HepG2 (cell line): ENCODE data around the gene SH2B2. TPM values are rescaled to one million over a fixed set of nuclear protein-coding genes. Genes with fewer than 3 reads are reported as not detected.

Source experiments
- CAMTA2 ChIP-seq: sonication (generic); formaldehyde crosslinking; IDR thresholded peaks from 2 replicates; pipeline ENCODE4 v1.4.0; 2020; ENCODE audit warnings: mild to moderate bottlenecking, missing genetic modification reagents, borderline replicate concordance
- CBX5 ChIP-seq: sonication (generic); formaldehyde crosslinking; IDR thresholded peaks from 2 replicates; pipeline ENCODE4 v1.4.0; 2020; ENCODE audit warnings: missing genetic modification reagents, borderline replicate concordance
- CCDC6 ChIP-seq: sonication (generic); formaldehyde crosslinking; IDR thresholded peaks from 2 replicates; pipeline ENCODE4 v1.8.1; 2022; ENCODE audit warnings: mild to moderate bottlenecking, missing genetic modification reagents, moderate library complexity
- ETS1 ChIP-seq: sonication (generic); formaldehyde crosslinking; IDR thresholded peaks from 2 replicates; pipeline ENCODE4 v1.4.0; 2020; ENCODE audit warnings: missing genetic modification reagents
- HMGXB3 ChIP-seq: sonication (generic); formaldehyde crosslinking; IDR thresholded peaks from 2 replicates; pipeline ENCODE4 v1.4.0; 2020; ENCODE audit warnings: missing genetic modification reagents, borderline replicate concordance
- HOXA3 ChIP-seq: sonication (generic); formaldehyde crosslinking; IDR thresholded peaks from 2 replicates; pipeline ENCODE4 v1.5.0; 2020; ENCODE audit warnings: missing genetic modification reagents
- MXD1 ChIP-seq: sonication (generic); formaldehyde crosslinking; IDR thresholded peaks from 2 replicates; pipeline ENCODE4 v1.4.0; 2020; ENCODE audit warnings: mild to moderate bottlenecking, missing genetic modification reagents
- MYPOP ChIP-seq: sonication (generic); formaldehyde crosslinking; IDR thresholded peaks from 2 replicates; pipeline ENCODE4 v1.8.1; 2023; ENCODE audit warnings: mild to moderate bottlenecking, moderate library complexity, missing genetic modification reagents
- NFIC ChIP-seq: IDR thresholded peaks from 2 replicates; pipeline ENCODE4 v1.6.1; 2012; ENCODE audit warnings: mild to moderate bottlenecking, low read length, inconsistent platforms
- RFX1 ChIP-seq: fragments of 450-650 bp; IDR thresholded peaks from 2 replicates; pipeline ENCODE4 v1.6.1; 2017
- SOX13 ChIP-seq, 3 experiments: fragments of 450-650 bp in 1 of 3; sonication (generic) in 1 of 3; formaldehyde crosslinking in 1 of 3; IDR thresholded peaks in 2 of 3; conservative IDR thresholded peaks in 1 of 3; 2 replicates each; pipeline versions ENCODE4 v1.5.0 to v1.6.1; 2016 to 2020; ENCODE audit warnings: antibody characterized with exemption in 1 of 3, mild to moderate bottlenecking in 1 of 3, missing compliant biosample characterization in 1 of 3, missing genetic modification reagents in 1 of 3, moderate library complexity in 1 of 3
- TMF1 ChIP-seq: sonication (generic); formaldehyde crosslinking; IDR thresholded peaks from 2 replicates; pipeline ENCODE4 v1.8.1; 2022; ENCODE audit warnings: low read depth, missing genetic modification reagents
- ZNF34 ChIP-seq: sonication (generic); formaldehyde crosslinking; IDR thresholded peaks from 2 replicates; pipeline ENCODE4 v1.4.0; 2020; ENCODE audit warnings: mild to moderate bottlenecking, missing genetic modification reagents, borderline replicate concordance
- ZNF501 ChIP-seq: sonication (generic); formaldehyde crosslinking; IDR thresholded peaks from 2 replicates; pipeline ENCODE4 v1.5.1; 2020; ENCODE audit warnings: mild to moderate bottlenecking, moderate library complexity, missing genetic modification reagents
- ZNF512 ChIP-seq: sonication (generic); formaldehyde crosslinking; IDR thresholded peaks from 2 replicates; pipeline ENCODE4 v1.4.0; 2020; ENCODE audit warnings: mild to moderate bottlenecking, missing genetic modification reagents
- ZNF567 ChIP-seq: sonication (generic); formaldehyde crosslinking; IDR thresholded peaks from 2 replicates; pipeline ENCODE4 v1.8.1; 2023; ENCODE audit warnings: mild to moderate bottlenecking, missing genetic modification reagents, borderline replicate concordance
- ZNF598 ChIP-seq: sonication (generic); formaldehyde crosslinking; IDR thresholded peaks from 2 replicates; pipeline ENCODE4 v1.5.1; 2020; ENCODE audit warnings: mild to moderate bottlenecking, missing genetic modification reagents, borderline replicate concordance
- ZNF605 ChIP-seq: sonication (generic); formaldehyde crosslinking; IDR thresholded peaks from 2 replicates; pipeline ENCODE4 v1.8.0; 2022; ENCODE audit warnings: mild to moderate bottlenecking, missing genetic modification reagents
- ZNF883 ChIP-seq: sonication (generic); formaldehyde crosslinking; IDR thresholded peaks from 2 replicates; pipeline ENCODE4 v1.5.1; 2020; ENCODE audit warnings: mild to moderate bottlenecking, missing genetic modification reagents; ENCODE audit errors: not compliant biosample characterization
- polyA plus RNA-seq, 8 experiments: library from polyadenylated mRNA; depleted of rRNA in 3 of 8; stranded (reverse) in 7 of 8; unstranded in 1 of 8; fragments of >200 nt; fragmentation: Illumina TruSeq in 4 of 8; extraction: Trizol in 4 of 8; gene quantifications; 2 replicates each; pipeline versions ENCODE4 v1.2.1 to v1.2.3, GENCODE V29; 2011 to 2016; ENCODE audit warnings: low read depth in 4 of 8, missing spikeins in 1 of 8, mixed read lengths in 1 of 8; ENCODE audit not compliant: insufficient read depth in 1 of 8
- total RNA-seq, 5 experiments: library from RNA; depleted of rRNA; stranded (reverse); fragments of >200 nt; fragmentation: Illumina TruSeq; extraction: Trizol; gene quantifications; 2 replicates each; pipeline ENCODE4 v1.2.3, GENCODE V29; 2016; ENCODE audit warnings: low read depth in 1 of 5

Gene SH2B2
- total and polyA plus RNA-seq, 2 of the 13 experiments (the other 11 are each of a cell fraction or from before 2014, with no cell fraction given) = 0.46 to 1.3 TPM

DNA sequence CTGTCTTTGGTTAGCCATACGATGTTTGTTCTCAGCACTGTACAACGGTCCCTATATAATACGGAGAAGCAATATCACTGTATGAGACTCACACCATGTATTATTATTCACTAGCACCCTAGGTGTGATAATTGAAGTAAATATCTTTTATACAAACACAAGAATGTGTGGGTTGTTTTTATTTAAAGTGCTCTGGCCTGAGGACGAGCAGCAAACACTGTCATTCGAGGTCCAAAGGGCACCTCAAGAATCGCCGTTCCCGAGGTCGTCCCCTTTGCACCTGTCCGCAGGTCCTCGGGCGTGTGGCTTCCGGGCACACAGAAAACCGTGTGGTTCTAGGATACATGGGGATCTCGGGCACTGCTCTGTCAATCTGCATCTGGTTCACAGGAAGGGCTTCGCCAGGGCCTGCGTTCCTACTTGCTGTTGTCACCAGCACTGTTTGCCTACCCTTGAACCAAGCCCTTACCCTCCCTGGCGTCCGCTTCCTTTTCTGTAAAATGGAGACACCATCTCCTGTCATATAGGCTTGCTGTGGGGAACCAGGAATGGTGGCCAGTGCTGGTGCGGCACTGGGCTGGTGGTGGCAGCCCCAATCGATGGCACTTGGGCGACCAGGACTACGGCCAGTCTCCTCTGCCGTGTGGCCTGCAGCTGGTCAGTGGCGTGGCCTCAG is 28.5 kb upstream of the SH2B2 start (continued):
- TF ChIP-seq HMGXB3 (CRISPR knock-in tag) (peak; percentile 47; the same call in 1 of the 2 replicates), CAMTA2 (no peak), ZNF567 (no peak), CBX5 (CRISPR knock-in tag) (peak; percentile 74; the same call in 1 of the 2 replicates), HOXA3 (CRISPR knock-in tag) (peak; percentile 94), TMF1 (CRISPR knock-in tag) (peak; percentile 27; the same call in 1 of the 2 replicates), SOX13 (IDR thresholded peaks at IDR 0.05) (peak; percentile 28; the same call in 1 of the 2 replicates), SOX13 (CRISPR knock-in tag; conservative IDR thresholded peaks at IDR 0.05 in 1 of 2, IDR thresholded peaks at IDR 0.05 in 1 of 2) (peak in 1 of 2 experiments; percentile 65; a peak in 2 of 4 replicates), ZNF598 (CRISPR knock-in tag) (peak; percentile 79), ZNF34 (peak; percentile 58; the same call in 1 of the 2 replicates), CCDC6 (peak; percentile 78; the same call in 1 of the 2 replicates), ETS1 (CRISPR knock-in tag) (no peak; the same call in 1 of the 2 replicates), RFX1 (no peak), ZNF512 (CRISPR knock-in tag) (no peak), ZNF883 (CRISPR knock-in tag) (peak; percentile 39), ZNF501 (CRISPR knock-in tag) (peak; percentile 89), NFIC (peak; percentile 53; the same call in 1 of the 2 replicates), MXD1 (CRISPR knock-in tag) (peak; percentile 88), ZNF605 (peak; percentile 89), MYPOP (CRISPR knock-in tag) (peak; percentile 71; the same call in 1 of the 2 replicates)
